Caco-2 (cell line): ENCODE measurements around the gene ELMO3. TPM values are rescaled to one million over a fixed set of nuclear protein-coding genes. Genes with fewer than 3 reads are reported as not detected.

Experiments used
- BruUV-seq: library from RNA; stranded (reverse); fragments of 400-500 nt; replicated peaks from 2 replicates; lab custom pipeline; 2021; lab: Mats Ljungman, UMichigan
- CTCF ChIA-PET: fragments of 300-600 bp; sonication (Branson Sonifier 250); formaldehyde crosslinking; loops from one replicate; lab custom pipeline; 2022; ENCODE audit warnings: antibody characterized with exemption; lab: Charles Lee
- POLR2A ChIA-PET: fragments of 300-600 bp; sonication (Branson Sonifier 250); formaldehyde crosslinking; loops from one replicate; lab custom pipeline; 2022; ENCODE audit warnings: antibody characterized with exemption; lab: Charles Lee
- DNase-seq, 2 experiments: peaks; one replicate each; pipeline versions ENCODE4 v3.0.0 to v3.0.0-alpha.2; 2020 to 2022
- H3K27me3 ChIP-seq: replicated peaks from 2 replicates; pipeline ENCODE4 v1.6.0; 2011; ENCODE audit warnings: low read length; ENCODE audit not compliant: control insufficient read depth, insufficient read depth
- H3K36me3 ChIP-seq: 2 replicates; pipeline ENCODE4 v1.5.1; 2011; ENCODE audit warnings: low read length; ENCODE audit not compliant: control insufficient read depth, insufficient read depth
- H3K4me1 ChIP-seq: fragments of 250-450 bp; sonication (Bioruptor Pico); 2 replicates; pipeline ENCODE4 v1.5.1; 2020; ENCODE audit warnings: mild to moderate bottlenecking
- H3K4me3 ChIP-seq: 2 replicates; pipeline ENCODE4 v1.5.1; 2011; ENCODE audit warnings: low read depth, mild to moderate bottlenecking, control low read depth, low read length
- H3K9me3 ChIP-seq: fragments of 250-450 bp; sonication (Bioruptor Pico); 2 replicates; pipeline ENCODE4 v1.5.1; 2020; ENCODE audit warnings: mild to moderate bottlenecking, moderate library complexity
- H3K27ac Mint-ChIP-seq: one replicate; pipeline ENCODE4 v1.8.0; 2022; ENCODE audit warnings: mixed read lengths; ENCODE audit not compliant: unreplicated experiment
- H3K27me3 Mint-ChIP-seq: one replicate; pipeline ENCODE4 v1.8.0; 2022; ENCODE audit warnings: mixed read lengths; ENCODE audit not compliant: insufficient read depth, unreplicated experiment
- H3K36me3 Mint-ChIP-seq: one replicate; pipeline ENCODE4 v1.8.0; 2022; ENCODE audit warnings: mild to moderate bottlenecking, mixed read lengths; ENCODE audit not compliant: insufficient read depth, unreplicated experiment
- H3K4me1 Mint-ChIP-seq: one replicate; pipeline ENCODE4 v1.8.0; 2022; ENCODE audit warnings: low read depth, mixed read lengths; ENCODE audit not compliant: unreplicated experiment
- H3K4me3 Mint-ChIP-seq: one replicate; pipeline ENCODE4 v1.8.0; 2022; ENCODE audit warnings: mild to moderate bottlenecking, moderate library complexity, mixed read lengths; ENCODE audit not compliant: unreplicated experiment
- H3K9me3 Mint-ChIP-seq: one replicate; pipeline ENCODE4 v1.8.0; 2022; ENCODE audit warnings: mixed read lengths; ENCODE audit not compliant: unreplicated experiment
- CTCF ChIP-seq, 2 experiments: fragments of 200-600 bp in 1 of 2; IDR thresholded peaks; 1 replicate in 1 of 2; 2 replicates in 1 of 2; pipeline versions ENCODE4 v1.5.1 to v1.8.0; 2011 to 2022; ENCODE audit warnings: antibody characterized with exemption in 1 of 2, control low read depth in 1 of 2, inconsistent platforms in 1 of 2, low read depth in 1 of 2, low read length in 1 of 2, mild to moderate bottlenecking in 1 of 2, moderate library complexity in 1 of 2; ENCODE audit not compliant: insufficient read depth in 1 of 2, severe bottlenecking in 1 of 2, unreplicated experiment in 1 of 2
- intact Hi-C: fragments of 100-400 bp; cut with micrococcal nuclease; formaldehyde crosslinking; loops from one replicate; pipeline ENCODE4 v1.10.0; 2022; ENCODE audit not compliant: unreplicated experiment
- total RNA-seq: library from RNA; stranded (reverse); gene quantifications from 2 replicates; pipeline ENCODE4 v1.2.3, GENCODE V29; 2022

Gene ELMO3
- total RNA-seq, 1 experiment from 2014 or later, result 27.8 TPM

- H3K36me3 Mint-ChIP-seq, result peaks cover 36% of the 10 kb centered on the region
- intact Hi-C loops, result loop anchor here (1.0 to 2.0 kb wide), 2 partner anchors 19 to 54 kb away; partner anchors contain the start of genes E2F4 and TMEM208
- peak overlapping the region; percentile 95 for H3K4me3 Mint-ChIP-seq
- CTCF ChIA-PET, result interaction anchor here (0.6 to 4.2 kb wide), 41 partner anchors 13 to 745 kb away, joined by 3 to 51 read pairs (median 4); partner anchors contain the start of genes CES3, E2F4, ELMO3 and GFOD2
- peaks cover 18% of the 10 kb centered on the region for H3K27me3 Mint-ChIP-seq
- Histone ChIP-seq H3K27me3 (peaks cover 6% of the 10 kb centered on the region), H3K4me1 (peaks cover 31% of the 10 kb centered on the region), H3K4me3 (peak overlapping the region; percentile 72), H3K36me3 (no peaks in the 10 kb centered on the region), H3K9me3 (no peaks in the 10 kb centered on the region)
- DNase-seq, result peak; percentile 97 to 99
- TF ChIP-seq CTCF (IDR thresholded peaks at IDR 0.05; ENCODE audit: insufficient read depth in 1 of 2, low read depth in 1 of 2, low read length in 1 of 2, severe bottlenecking in 1 of 2, unreplicated experiment in 1 of 2), result peak; percentile 36 to 52
- BruUV-seq, result no TSS peak
- H3K9me3 Mint-ChIP-seq, result no peaks in the 10 kb centered on the region
- peak overlapping the region; percentile 87 for H3K27ac Mint-ChIP-seq
- H3K4me1 Mint-ChIP-seq, result peaks cover 42% of the 10 kb centered on the region
- POLR2A ChIA-PET, result interaction anchor here (0.6 to 3.5 kb wide), 32 partner anchors 9 to 949 kb away, joined by 3 to 55 read pairs (median 4); partner anchors contain the start of genes ATP6V0D1, HSD11B2, NOL3 and PDP2
Measured at GRCh38 chr16:67246756-67247191, 47.8 kb downstream of the ELMO3 start.

- intact Hi-C loops, result loop anchor here (2.0 kb wide), 1 partner anchor 55 kb away; the partner anchor contains the start of gene E2F4
- Mint-ChIP-seq H3K4me3 (peak within 1 kb of the TSS; percentile 95), H3K27ac (peak within 1 kb of the TSS; percentile 87), H3K9me3 (no peaks in the 10 kb centered on the region), H3K4me1 (peaks cover 40% of the 10 kb centered on the region), H3K36me3 (peaks cover 36% of the 10 kb centered on the region), H3K27me3 (peaks cover 18% of the 10 kb centered on the region)
- peak within 1 kb of the TSS; percentile 72 for H3K4me3 ChIP-seq
- BruUV-seq, result TSS peak; percentile 62
- no peaks in the 10 kb centered on the region for H3K36me3 ChIP-seq
- ChIA-PET POLR2A (interaction anchor here (0.6 to 3.5 kb wide), 34 partner anchors 9 to 949 kb away, joined by 3 to 55 read pairs (median 4); partner anchors contain the start of genes ATP6V0D1, HSD11B2, NOL3 and PLEKHG4), CTCF (interaction anchor here (0.6 to 4.2 kb wide), 42 partner anchors 13 to 417 kb away, joined by 3 to 51 read pairs (median 4); partner anchors contain the start of genes CES3, E2F4, ELMO3 and HSD11B2)
- DNase-seq, result peak; percentile 98 to 99
- no peaks in the 10 kb centered on the region for H3K9me3 ChIP-seq
- TF ChIP-seq CTCF (IDR thresholded peaks at IDR 0.05; ENCODE audit: insufficient read depth in 1 of 2, low read depth in 1 of 2, low read length in 1 of 2, severe bottlenecking in 1 of 2, unreplicated experiment in 1 of 2), result peak in 1 of 2 experiments; percentile 14
- H3K27me3 ChIP-seq, result peaks cover 6% of the 10 kb centered on the region
- peaks cover 24% of the 10 kb centered on the region for H3K4me1 ChIP-seq
Measured at GRCh38 chr16:67247192-67248072, 48.5 kb downstream of the ELMO3 start, which contains the start of gene FHOD1. FHOD1 (minus strand) TSS chr16:67247481; CDS start chr16:67247410, 71 bp downstream.

GRCh38 chr16:67248073-67248400 lies 49.1 kb downstream of the ELMO3 start:
- intact Hi-C loops, result no loop called here
- peaks cover 6% of the 10 kb centered on the region for H3K27me3 ChIP-seq
- BruUV-seq, result no TSS peak
- ChIA-PET POLR2A (interaction anchor here (0.6 to 3.5 kb wide), 11 partner anchors 12 to 539 kb away, joined by 3 to 55 read pairs (median 4); partner anchors contain the start of genes HSD11B2 and TMEM208), CTCF (interaction anchor here (0.6 to 4.2 kb wide), 15 partner anchors 12 to 368 kb away, joined by 3 to 51 read pairs (median 7); partner anchors contain the start of genes ELMO3, PDP2 and TMEM208)
- H3K9me3 ChIP-seq, result no peaks in the 10 kb centered on the region
- peaks cover 36% of the 10 kb centered on the region for H3K36me3 Mint-ChIP-seq
- no peaks in the 10 kb centered on the region for H3K36me3 ChIP-seq
- H3K27me3 Mint-ChIP-seq, result peaks cover 18% of the 10 kb centered on the region
- peak overlapping the region; percentile 87 for H3K27ac Mint-ChIP-seq
- peak overlapping the region; percentile 95 for H3K4me3 Mint-ChIP-seq
- H3K9me3 Mint-ChIP-seq, result no peaks in the 10 kb centered on the region
- DNase-seq, result no peak
- peak overlapping the region; percentile 72 for H3K4me3 ChIP-seq
- peaks cover 36% of the 10 kb centered on the region for H3K4me1 Mint-ChIP-seq
- TF ChIP-seq CTCF (IDR thresholded peaks at IDR 0.05; ENCODE audit: insufficient read depth in 1 of 2, low read depth in 1 of 2, low read length in 1 of 2, severe bottlenecking in 1 of 2, unreplicated experiment in 1 of 2), result no peak
- H3K4me1 ChIP-seq, result peaks cover 24% of the 10 kb centered on the region
